Peyer's patch (tissue), 4 donors: ENCODE measurements around the gene TSPAN16. TPM values are rescaled to one million over a fixed set of nuclear protein-coding genes. Genes with fewer than 3 reads are reported as not detected.

ENCODE experiments used
- DNase-seq, 3 donors: peaks; one replicate each; pipeline ENCODE4 v3.0.0-alpha.2; 2017 to 2019
- H3K27ac ChIP-seq, 4 donors: fragments of 200-600 bp; sonication (generic); one replicate each; pipeline ENCODE4 v1.5.1; 2016 to 2019
- H3K27me3 ChIP-seq, 2 donors: fragments of 200-600 bp; sonication (generic); one replicate each; pipeline ENCODE4 v1.5.1; 2019
- H3K36me3 ChIP-seq, 3 donors: fragments of 200-600 bp; sonication (generic); one replicate each; pipeline ENCODE4 v1.5.1; 2016 to 2019
- H3K4me1 ChIP-seq, 4 donors: fragments of 200-600 bp; sonication (generic); one replicate each; pipeline ENCODE4 v1.5.1; 2016 to 2019
- H3K4me3 ChIP-seq, 4 donors: fragments of 200-600 bp; sonication (generic); 1 replicate in 3 of 4; 2 replicates in 1 of 4; pipeline ENCODE4 v1.5.1; 2016 to 2019; ENCODE audit warnings: mild to moderate bottlenecking in 1 of 4
- H3K9me3 ChIP-seq, 4 donors: fragments of 200-600 bp; sonication (generic); one replicate each; pipeline ENCODE4 v1.5.1; 2016 to 2019; ENCODE audit warnings: mild to moderate bottlenecking in 1 of 4
- POLR2A ChIP-seq, 2 donors: fragments of 450-650 bp; IDR thresholded peaks; one replicate each; pipeline ENCODE4 v1.5.1; 2017; ENCODE audit warnings: antibody characterized with exemption in 2 of 2, mild to moderate bottlenecking in 2 of 2, moderate library complexity in 2 of 2
- total RNA-seq, 4 donors: library from RNA; depleted of rRNA; stranded (reverse); fragments of >200 nt; gene quantifications; one replicate each; pipeline ENCODE4 v1.1.0, GENCODE V29; 2016
- TF ChIP-seq, protein P1 (sequence below), 6 experiments: fragments of 450-650 bp in 4 of 6; fragments of 200-600 bp in 2 of 6; sonication (generic) in 1 of 6; IDR thresholded peaks; one replicate each; pipeline ENCODE4 v1.5.1; 2017 to 2019; ENCODE audit warnings: antibody characterized with exemption in 6 of 6, mild to moderate bottlenecking in 3 of 6, moderate library complexity in 1 of 6

TSPAN16 gene
- total RNA-seq, 4 donors from 2014 or later, result not detected

DNA sequence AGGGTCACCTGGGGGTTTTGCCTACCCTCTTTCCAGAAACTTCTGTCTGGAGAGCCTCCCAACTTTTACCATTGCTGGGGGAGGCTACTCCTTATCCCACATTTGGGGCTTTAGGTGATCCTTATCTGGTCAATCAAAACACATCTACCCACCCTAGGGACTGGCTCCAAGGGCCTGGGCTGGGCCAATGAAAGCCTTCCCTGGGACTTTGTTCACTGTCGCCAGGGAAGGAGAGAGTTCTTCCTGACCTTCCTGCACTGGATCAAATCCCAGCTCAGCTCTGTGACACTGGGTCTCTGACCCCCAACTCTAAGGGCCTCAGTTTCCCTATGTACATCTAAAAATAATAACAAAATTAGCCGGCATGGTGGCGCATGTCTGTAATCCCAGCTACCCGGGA is 44.7 kb upstream of the TSPAN16 start:
- no peak for DNase-seq
- H3K4me1 ChIP-seq, result no peaks in the 10 kb centered on the region
- H3K27ac ChIP-seq, result no peak overlapping the region
- peaks cover 0 to 51% (median 0%) of the 10 kb centered on the region in 3 donors for H3K36me3 ChIP-seq
- TF ChIP-seq, protein P1, sequence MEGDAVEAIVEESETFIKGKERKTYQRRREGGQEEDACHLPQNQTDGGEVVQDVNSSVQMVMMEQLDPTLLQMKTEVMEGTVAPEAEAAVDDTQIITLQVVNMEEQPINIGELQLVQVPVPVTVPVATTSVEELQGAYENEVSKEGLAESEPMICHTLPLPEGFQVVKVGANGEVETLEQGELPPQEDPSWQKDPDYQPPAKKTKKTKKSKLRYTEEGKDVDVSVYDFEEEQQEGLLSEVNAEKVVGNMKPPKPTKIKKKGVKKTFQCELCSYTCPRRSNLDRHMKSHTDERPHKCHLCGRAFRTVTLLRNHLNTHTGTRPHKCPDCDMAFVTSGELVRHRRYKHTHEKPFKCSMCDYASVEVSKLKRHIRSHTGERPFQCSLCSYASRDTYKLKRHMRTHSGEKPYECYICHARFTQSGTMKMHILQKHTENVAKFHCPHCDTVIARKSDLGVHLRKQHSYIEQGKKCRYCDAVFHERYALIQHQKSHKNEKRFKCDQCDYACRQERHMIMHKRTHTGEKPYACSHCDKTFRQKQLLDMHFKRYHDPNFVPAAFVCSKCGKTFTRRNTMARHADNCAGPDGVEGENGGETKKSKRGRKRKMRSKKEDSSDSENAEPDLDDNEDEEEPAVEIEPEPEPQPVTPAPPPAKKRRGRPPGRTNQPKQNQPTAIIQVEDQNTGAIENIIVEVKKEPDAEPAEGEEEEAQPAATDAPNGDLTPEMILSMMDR (IDR thresholded peaks at IDR 0.05), result no peak
- TF ChIP-seq POLR2A (IDR thresholded peaks at IDR 0.05), result no peak
- H3K4me3 ChIP-seq, result no peak overlapping the region
- no peaks in the 10 kb centered on the region for H3K27me3 ChIP-seq
- H3K9me3 ChIP-seq, result no peaks in the 10 kb centered on the region

DNA sequence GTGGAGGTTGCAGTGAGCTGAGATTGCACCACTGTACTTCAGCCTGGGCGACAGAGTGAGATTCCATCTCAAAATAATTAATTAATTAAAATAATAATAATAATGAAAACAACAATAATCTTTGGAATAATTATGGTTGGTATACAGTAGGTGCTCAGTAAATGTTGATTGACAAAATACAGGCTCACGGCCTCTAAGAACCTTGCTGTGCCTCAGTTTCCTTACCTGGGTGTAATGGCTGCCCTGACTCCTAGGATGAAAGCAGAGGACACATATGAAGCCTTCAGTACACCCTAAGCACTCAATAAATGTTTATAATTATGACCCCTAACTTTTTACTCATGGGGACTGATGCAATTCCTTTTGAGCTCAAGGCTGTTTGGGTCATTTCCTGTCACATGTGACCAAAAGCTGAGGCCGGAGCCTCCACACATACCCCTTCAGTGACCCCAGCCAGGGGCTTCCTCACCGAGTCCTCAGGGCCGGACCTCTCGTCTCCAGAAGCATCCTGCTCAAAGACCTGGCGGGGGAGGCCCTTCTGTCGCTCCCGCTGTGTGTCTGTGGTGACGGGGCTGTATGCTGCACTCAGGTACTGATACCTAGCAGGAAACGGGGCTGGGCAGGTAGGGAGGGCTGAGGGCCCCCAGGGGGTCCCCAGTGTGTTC is 44.2 kb upstream of the TSPAN16 start:
- TF ChIP-seq, protein P1 (IDR thresholded peaks at IDR 0.05), result no peak
- TF ChIP-seq POLR2A (IDR thresholded peaks at IDR 0.05), result no peak
- DNase-seq, result no peak
- Histone ChIP-seq H3K36me3 (peaks cover 0 to 51% (median 0%) of the 10 kb centered on the region in 3 donors), H3K27me3 (no peaks in the 10 kb centered on the region), H3K4me1 (no peaks in the 10 kb centered on the region), H3K27ac (no peak overlapping the region), H3K9me3 (no peaks in the 10 kb centered on the region), H3K4me3 (no peak overlapping the region)

DNA sequence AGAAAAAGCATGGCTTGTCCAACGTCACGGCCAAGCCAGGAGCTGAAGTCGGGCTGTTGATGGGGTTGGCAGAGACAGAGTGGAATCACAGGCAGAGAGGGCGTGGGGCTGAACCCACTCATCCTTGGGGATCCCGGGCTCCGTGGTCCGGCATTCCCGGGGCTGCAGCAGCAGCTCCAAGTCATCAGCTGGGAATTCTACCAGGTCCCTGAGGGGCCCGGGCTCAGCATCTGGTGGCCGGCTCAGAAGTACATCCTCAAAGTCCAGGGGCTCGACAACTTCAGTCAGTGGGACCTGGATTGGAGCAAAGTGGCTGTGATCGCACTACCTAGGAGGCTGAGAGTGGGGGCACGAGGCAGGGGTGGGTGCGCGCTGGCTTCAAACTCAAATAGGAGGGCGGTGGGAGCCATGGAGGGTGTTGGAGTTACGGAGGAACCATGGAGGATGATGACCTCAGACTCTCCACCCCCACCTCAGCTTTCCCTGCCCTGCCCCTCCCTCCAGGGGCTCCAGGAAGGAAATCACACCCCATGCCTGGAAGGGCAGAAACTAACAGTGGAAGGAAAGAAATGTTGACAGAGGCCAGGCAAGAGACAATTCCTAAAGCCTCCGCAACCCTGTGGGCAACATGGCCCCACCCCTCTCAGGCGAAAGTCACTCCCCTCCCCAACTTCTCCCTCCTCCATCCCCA is 43.1 kb upstream of the TSPAN16 start:
- TF ChIP-seq, protein P1 (IDR thresholded peaks at IDR 0.05), result no peak
- TF ChIP-seq POLR2A (IDR thresholded peaks at IDR 0.05), result no peak
- no peaks in the 10 kb centered on the region for H3K9me3 ChIP-seq
- DNase-seq, result no peak
- no peaks in the 10 kb centered on the region for H3K27me3 ChIP-seq
- peak overlapping the region in 2 of 4 donors; percentile 23 to 46 for H3K27ac ChIP-seq
- no peaks in the 10 kb centered on the region for H3K4me1 ChIP-seq
- H3K4me3 ChIP-seq, result no peak overlapping the region
- peaks cover 0 to 46% (median 0%) of the 10 kb centered on the region in 3 donors for H3K36me3 ChIP-seq

DNA sequence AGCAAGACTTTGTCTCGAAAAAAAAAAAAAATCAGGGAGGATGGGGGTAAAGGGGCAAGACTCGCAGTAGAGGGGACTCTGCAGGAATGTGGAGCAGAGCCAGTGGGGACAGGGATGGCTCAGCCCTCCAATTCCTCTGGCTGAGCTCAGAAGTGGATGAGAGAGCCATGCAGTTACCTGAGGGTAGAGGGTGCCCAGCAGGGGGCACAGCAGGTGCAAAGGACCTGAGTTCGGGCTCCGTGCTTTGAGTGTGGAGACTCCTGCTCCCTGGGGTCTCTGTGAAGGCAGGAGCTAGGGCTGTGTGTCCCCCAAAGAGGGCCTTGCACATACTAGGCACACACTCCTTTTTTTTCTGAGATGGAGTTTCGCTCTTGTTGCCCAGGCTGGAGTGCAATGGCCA is 41.3 kb upstream of the TSPAN16 start:
- Histone ChIP-seq H3K36me3 (peaks cover 0 to 31% (median 0%) of the 10 kb centered on the region in 3 donors), H3K9me3 (no peaks in the 10 kb centered on the region), H3K27ac (no peak overlapping the region), H3K27me3 (no peaks in the 10 kb centered on the region), H3K4me1 (no peaks in the 10 kb centered on the region), H3K4me3 (no peak overlapping the region)
- TF ChIP-seq, protein P1 (IDR thresholded peaks at IDR 0.05), result peak in 3 of 6 experiments; percentile 23 to 41 (median 23)
- no peak for TF ChIP-seq POLR2A (IDR thresholded peaks at IDR 0.05)
- DNase-seq, result no peak

DNA sequence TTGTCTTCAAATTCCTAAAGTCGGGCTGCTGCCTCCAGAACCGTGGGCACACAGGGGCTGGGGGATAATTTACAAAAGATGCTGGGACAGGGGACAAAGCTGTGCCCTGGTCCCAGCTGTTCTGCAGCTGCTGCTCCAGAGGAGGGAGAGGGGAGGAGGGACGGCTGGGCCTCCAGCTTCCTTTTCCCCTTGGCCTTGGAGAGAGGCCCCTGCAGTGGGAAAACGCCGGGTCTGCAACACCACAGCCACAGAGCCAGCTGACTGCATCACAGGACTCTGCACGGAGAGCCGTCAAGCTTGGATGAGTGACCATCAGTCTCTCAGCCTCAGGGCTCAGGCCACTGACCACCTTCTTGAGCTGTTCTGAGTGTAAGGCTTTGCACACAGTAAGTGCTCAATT is 39.8 kb upstream of the TSPAN16 start:
- H3K9me3 ChIP-seq, result no peaks in the 10 kb centered on the region
- H3K36me3 ChIP-seq, result peaks cover 0 to 16% (median 0%) of the 10 kb centered on the region in 3 donors
- H3K4me1 ChIP-seq, result no peaks in the 10 kb centered on the region
- no peaks in the 10 kb centered on the region for H3K27me3 ChIP-seq
- H3K27ac ChIP-seq, result peak overlapping the region in 1 of 4 donors; percentile 43
- DNase-seq, result no peak
- H3K4me3 ChIP-seq, result no peak overlapping the region
- TF ChIP-seq, protein P1 (IDR thresholded peaks at IDR 0.05), result no peak
- TF ChIP-seq POLR2A (IDR thresholded peaks at IDR 0.05), result no peak
